ENCODE results near the gene NLGN1. TPM values are rescaled to one million over a fixed set of nuclear protein-coding genes. Genes with fewer than 3 reads are reported as not detected.

Gene NLGN1
- total RNA-seq, 1 donor from 2014 or later, result 50.2 TPM

DNA sequence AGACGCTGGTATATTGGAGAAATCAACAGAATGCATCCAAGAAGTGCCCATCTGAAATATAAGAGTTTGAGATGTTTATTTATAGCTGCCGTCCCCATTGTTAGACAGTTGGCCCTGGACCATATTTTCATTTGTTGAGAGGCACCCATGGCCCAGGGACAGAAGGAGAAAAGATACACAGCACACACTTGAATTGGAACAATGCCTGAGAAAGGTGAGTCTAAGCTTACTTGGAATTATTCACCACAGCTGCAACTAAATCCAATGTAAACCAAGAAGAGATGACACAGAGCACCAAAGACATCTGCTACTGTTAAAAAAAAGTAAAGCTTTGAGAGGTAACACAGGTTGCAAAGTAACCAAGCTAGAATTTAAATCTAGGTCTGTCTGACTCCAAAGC lies 936.1 kb downstream of the NLGN1 start:
- Mint-ChIP-seq H3K27me3 (ENCODE audit: unreplicated experiment) (no peaks in the 10 kb centered on the region), H3K36me3 (ENCODE audit: unreplicated experiment) (no peaks in the 10 kb centered on the region), H3K9me3 (ENCODE audit: unreplicated experiment) (no peaks in the 10 kb centered on the region), H3K4me3 (ENCODE audit: unreplicated experiment) (no peak overlapping the region), H3K27ac (ENCODE audit: unreplicated experiment) (no peak overlapping the region), H3K4me1 (ENCODE audit: low read depth, unreplicated experiment) (no peaks in the 10 kb centered on the region)
- no peak for DNase-seq
- TF ChIP-seq, protein P1, sequence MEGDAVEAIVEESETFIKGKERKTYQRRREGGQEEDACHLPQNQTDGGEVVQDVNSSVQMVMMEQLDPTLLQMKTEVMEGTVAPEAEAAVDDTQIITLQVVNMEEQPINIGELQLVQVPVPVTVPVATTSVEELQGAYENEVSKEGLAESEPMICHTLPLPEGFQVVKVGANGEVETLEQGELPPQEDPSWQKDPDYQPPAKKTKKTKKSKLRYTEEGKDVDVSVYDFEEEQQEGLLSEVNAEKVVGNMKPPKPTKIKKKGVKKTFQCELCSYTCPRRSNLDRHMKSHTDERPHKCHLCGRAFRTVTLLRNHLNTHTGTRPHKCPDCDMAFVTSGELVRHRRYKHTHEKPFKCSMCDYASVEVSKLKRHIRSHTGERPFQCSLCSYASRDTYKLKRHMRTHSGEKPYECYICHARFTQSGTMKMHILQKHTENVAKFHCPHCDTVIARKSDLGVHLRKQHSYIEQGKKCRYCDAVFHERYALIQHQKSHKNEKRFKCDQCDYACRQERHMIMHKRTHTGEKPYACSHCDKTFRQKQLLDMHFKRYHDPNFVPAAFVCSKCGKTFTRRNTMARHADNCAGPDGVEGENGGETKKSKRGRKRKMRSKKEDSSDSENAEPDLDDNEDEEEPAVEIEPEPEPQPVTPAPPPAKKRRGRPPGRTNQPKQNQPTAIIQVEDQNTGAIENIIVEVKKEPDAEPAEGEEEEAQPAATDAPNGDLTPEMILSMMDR (IDR thresholded peaks at IDR 0.05; ENCODE audit: partially characterized antibody, unreplicated experiment), result no peak

DNA sequence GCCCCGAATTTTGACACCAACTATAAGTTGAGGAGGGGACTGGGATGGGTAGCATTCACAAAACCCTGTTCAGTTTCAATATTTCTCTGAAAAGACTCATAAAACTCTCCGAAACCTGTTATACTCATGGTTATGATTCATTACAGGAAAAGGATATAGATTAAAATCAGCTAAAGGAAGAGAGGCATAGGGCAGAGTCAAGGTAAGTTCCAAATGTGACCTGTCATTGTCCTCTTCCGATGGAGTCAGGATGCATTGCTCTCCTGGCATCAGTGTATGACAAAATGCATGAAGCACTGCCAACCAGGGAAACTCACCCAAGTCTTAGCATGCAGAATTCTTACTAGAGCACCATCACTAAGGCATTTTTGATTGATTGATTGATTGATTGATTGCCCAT lies 936.6 kb downstream of the NLGN1 start:
- H3K27me3 Mint-ChIP-seq (ENCODE audit: unreplicated experiment), result no peaks in the 10 kb centered on the region
- no peaks in the 10 kb centered on the region for H3K9me3 Mint-ChIP-seq (ENCODE audit: unreplicated experiment)

DNA sequence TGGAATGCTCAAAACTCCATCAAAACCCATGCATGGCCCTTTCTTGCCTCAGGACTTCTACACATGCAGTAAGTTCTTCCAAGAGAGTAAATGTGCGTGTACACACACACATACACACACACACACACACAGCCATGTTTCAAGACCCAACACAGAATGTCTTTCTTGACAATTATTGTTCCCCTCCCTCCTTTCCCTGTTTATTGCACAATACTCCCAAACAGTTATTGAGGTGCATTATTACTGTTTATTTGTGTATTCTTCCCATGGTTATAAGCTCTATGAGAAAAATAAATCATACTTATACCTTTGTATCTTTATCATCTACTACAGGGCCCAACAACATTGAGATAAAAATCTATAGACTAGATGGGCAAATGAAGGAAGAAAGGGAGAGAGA lies 937.8 kb downstream of the NLGN1 start:
- Mint-ChIP-seq H3K9me3 (ENCODE audit: unreplicated experiment) (no peaks in the 10 kb centered on the region), H3K4me1 (ENCODE audit: low read depth, unreplicated experiment) (no peaks in the 10 kb centered on the region), H3K36me3 (ENCODE audit: unreplicated experiment) (no peaks in the 10 kb centered on the region), H3K27ac (ENCODE audit: unreplicated experiment) (no peak overlapping the region), H3K4me3 (ENCODE audit: unreplicated experiment) (no peak overlapping the region), H3K27me3 (ENCODE audit: unreplicated experiment) (no peaks in the 10 kb centered on the region)
- DNase-seq, result no peak
- TF ChIP-seq, protein P1 (IDR thresholded peaks at IDR 0.05; ENCODE audit: partially characterized antibody, unreplicated experiment), result no peak

More for the DNA sequence above, 936.6 kb downstream of the NLGN1 start:
- TF ChIP-seq, protein P1 (IDR thresholded peaks at IDR 0.05; ENCODE audit: partially characterized antibody, unreplicated experiment), result no peak
- DNase-seq, result no peak
- no peaks in the 10 kb centered on the region for H3K4me1 Mint-ChIP-seq (ENCODE audit: low read depth, unreplicated experiment)
- H3K4me3 Mint-ChIP-seq (ENCODE audit: unreplicated experiment), result no peak overlapping the region
- H3K36me3 Mint-ChIP-seq (ENCODE audit: unreplicated experiment), result no peaks in the 10 kb centered on the region
- no peak overlapping the region for H3K27ac Mint-ChIP-seq (ENCODE audit: unreplicated experiment)

DNA sequence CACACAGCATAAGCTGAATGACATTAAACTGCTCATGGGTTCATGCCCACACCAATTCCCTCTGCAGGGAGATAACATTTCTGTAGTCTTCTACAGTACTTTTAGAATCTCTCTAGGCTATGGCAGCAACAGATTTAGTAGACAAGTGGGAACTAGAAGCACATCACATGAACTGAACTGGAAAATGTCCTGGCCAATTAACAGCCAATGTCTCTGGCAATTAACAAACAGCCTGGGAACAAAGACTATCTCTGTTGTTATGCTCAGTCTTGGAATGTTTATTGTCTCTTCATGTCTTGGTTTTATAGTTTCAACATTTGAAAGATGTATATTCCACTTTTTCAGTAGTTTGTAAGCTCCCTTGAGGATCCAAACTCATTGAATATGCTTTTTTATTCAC lies 938.4 kb downstream of the NLGN1 start:
- no peak for DNase-seq

More for the DNA sequence above, 938.4 kb downstream of the NLGN1 start:
- Mint-ChIP-seq H3K4me3 (ENCODE audit: unreplicated experiment) (no peak overlapping the region), H3K27ac (ENCODE audit: unreplicated experiment) (no peak overlapping the region), H3K4me1 (ENCODE audit: low read depth, unreplicated experiment) (no peaks in the 10 kb centered on the region), H3K36me3 (ENCODE audit: unreplicated experiment) (no peaks in the 10 kb centered on the region), H3K9me3 (ENCODE audit: unreplicated experiment) (no peaks in the 10 kb centered on the region), H3K27me3 (ENCODE audit: unreplicated experiment) (no peaks in the 10 kb centered on the region)
- TF ChIP-seq, protein P1 (IDR thresholded peaks at IDR 0.05; ENCODE audit: partially characterized antibody, unreplicated experiment), result no peak
